Kidney (tissue), 14 donors: Measurements from ENCODE around the gene MEPCE. TPM values are rescaled to one million over a fixed set of nuclear protein-coding genes. Genes with fewer than 3 reads are reported as not detected.
A peak's percentile ranks its signal among the peaks of the same experiment; 100 is the strongest.

ENCODE experiments used
- DNase-seq, 5 donors: peaks; one replicate each; pipeline ENCODE4 v3.0.0-alpha.2; 2013 to 2020
- FAIRE-seq: peaks from 2 replicates; lab custom pipeline; 2012; peaks lifted over from hg19 to GRCh38; lab: Jason Lieb, UNC
- H3K27ac ChIP-seq, 2 donors: one replicate each; pipeline ENCODE4 v1.7.0; 2013; ENCODE audit warnings: low read depth in 2 of 2, low read length in 2 of 2, inconsistent platforms in 1 of 2
- H3K27me3 ChIP-seq: one replicate; pipeline ENCODE4 v1.7.1; 2013; ENCODE audit warnings: low read length, inconsistent platforms; ENCODE audit not compliant: control insufficient read depth, insufficient read depth
- H3K36me3 ChIP-seq, 3 donors: one replicate each; pipeline versions ENCODE4 v1.7.0 to v1.7.1; 2013; ENCODE audit warnings: low read length in 3 of 3, control low read depth in 1 of 3, inconsistent platforms in 1 of 3; ENCODE audit not compliant: insufficient read depth in 3 of 3, control insufficient read depth in 2 of 3
- H3K4me1 ChIP-seq, 3 donors: one replicate each; pipeline versions ENCODE4 v1.7.0 to v1.7.1; 2013; ENCODE audit warnings: low read length in 3 of 3, inconsistent platforms in 1 of 3, low read depth in 1 of 3; ENCODE audit not compliant: control insufficient read depth in 2 of 3, insufficient read depth in 2 of 3
- H3K4me3 ChIP-seq, 3 donors: one replicate each; pipeline versions ENCODE4 v1.7.0 to v1.8.1; 2013; ENCODE audit warnings: low read length in 3 of 3, control low read depth in 1 of 3, inconsistent platforms in 1 of 3
- H3K9ac ChIP-seq, 3 donors: one replicate each; pipeline versions ENCODE4 v1.7.0 to v1.7.1; 2013; ENCODE audit warnings: low read length in 3 of 3, control low read depth in 1 of 3, inconsistent platforms in 1 of 3
- H3K9me3 ChIP-seq, 3 donors: one replicate each; pipeline versions ENCODE4 v1.7.0 to v1.7.1; 2013; ENCODE audit warnings: low read length in 3 of 3, control low read depth in 1 of 3, inconsistent platforms in 1 of 3; ENCODE audit not compliant: control insufficient read depth in 2 of 3, insufficient read depth in 1 of 3
- CTCF ChIP-seq: IDR thresholded peaks from 3 replicates; pipeline ENCODE4 v1.5.1; 2012; ENCODE audit warnings: mild to moderate bottlenecking, moderate library complexity, borderline replicate concordance; ENCODE audit not compliant: insufficient read depth; ENCODE audit errors: extremely low read depth
- intact Hi-C: fragments of 100-400 bp; cut with DNase I; formaldehyde crosslinking; loops from one replicate; pipeline ENCODE4 v1.11.1; 2022
- polyA plus RNA-seq: library from polyadenylated mRNA; stranded (reverse); fragments of 350-450 nt; fragmentation: Illumina TruSeq; extraction: RNeasy Lipid Tissue Mini Kit (QIAGEN cat#74804); gene quantifications from one replicate; pipeline ENCODE4 v1.2.3, GENCODE V29; 2014; ENCODE audit warnings: low read depth, low replicate concordance; ENCODE audit not compliant: insufficient read depth
- total RNA-seq: library from RNA; stranded (reverse); fragmentation: NEBNext Ultra II Directional; extraction: Animal tissue kit (Norgen Biotek cat#: 25700); gene quantifications from one replicate; pipeline ENCODE4 v1.2.1, GENCODE V29; 2021
- donor health status: control.
- donor health status: control.
- donor health status: control.
- donor health status: control.
- donor health status: control.
- donor health status: DM: yes; HTN: yes; CAD: no.
- donor health status: Normal renal cell carcinoma (clear cell type).

The MEPCE gene
- total and polyA plus RNA-seq, 2 donors from 2014 or later, result 33.4 to 47.2 TPM

GRCh38 chr7:100464210-100464660, 34.6 kb downstream of the MEPCE start, which contains the start of gene SPACDR:
TSS of gene SPACDR (minus strand) at chr7:100464260. CDS start at chr7:100464025, 235 bp downstream.
- H3K4me1 ChIP-seq, result no peaks in the 10 kb centered on the region
- TF ChIP-seq CTCF, result no peak
- no peak within 1 kb of the TSS for H3K27ac ChIP-seq
- no peaks in the 10 kb centered on the region for H3K27me3 ChIP-seq
- H3K9me3 ChIP-seq, result no peaks in the 10 kb centered on the region
- no peak within 1 kb of the TSS for H3K4me3 ChIP-seq
- H3K36me3 ChIP-seq, result peaks cover 0 to 3% (median 0%) of the 10 kb centered on the region in 3 donors
- intact Hi-C loops, result loop anchor here (10.0 kb wide), 1 partner anchor 221 kb away; no protein-coding TSS in a partner anchor
- DNase-seq (no peak), FAIRE-seq (no peak)
- no peak within 1 kb of the TSS for H3K9ac ChIP-seq

GRCh38 chr7:100464791-100465190, 35.2 kb downstream of the MEPCE start:
- H3K9me3 ChIP-seq, result no peaks in the 10 kb centered on the region
- H3K9ac ChIP-seq, result no peak overlapping the region
- no peak for FAIRE-seq
- H3K27me3 ChIP-seq, result no peaks in the 10 kb centered on the region
- peaks cover 0 to 3% (median 0%) of the 10 kb centered on the region in 3 donors for H3K36me3 ChIP-seq
- peaks cover 0 to 3% (median 0%) of the 10 kb centered on the region in 3 donors for H3K4me1 ChIP-seq
- no peak for TF ChIP-seq CTCF
- intact Hi-C loops, result loop anchor here (10.0 kb wide), 1 partner anchor 220 kb away; no protein-coding TSS in a partner anchor
- H3K4me3 ChIP-seq, result no peak overlapping the region
- H3K27ac ChIP-seq, result no peak overlapping the region
- no peak for DNase-seq

GRCh38 chr7:100465299-100465698, 35.7 kb downstream of the MEPCE start:
- no peak overlapping the region for H3K27ac ChIP-seq
- peaks cover 0 to 3% (median 0%) of the 10 kb centered on the region in 3 donors for H3K36me3 ChIP-seq
- peaks cover 0 to 5% (median 0%) of the 10 kb centered on the region in 3 donors for H3K4me1 ChIP-seq
- FAIRE-seq (no peak), DNase-seq (peak in 1 of 5 donors; percentile 40)
- H3K9ac ChIP-seq, result no peak overlapping the region
- H3K27me3 ChIP-seq, result no peaks in the 10 kb centered on the region
- TF ChIP-seq CTCF, result no peak
- intact Hi-C loops, result loop anchor here (10.0 kb wide), 1 partner anchor 220 kb away; no protein-coding TSS in a partner anchor
- no peak overlapping the region for H3K4me3 ChIP-seq
- H3K9me3 ChIP-seq, result no peaks in the 10 kb centered on the region
